HG03460 (cell line): ENCODE measurements around the gene RYR1.
"Not testable (repeated sequence)": the region's sequence is repeated elsewhere in the genome, so short reads cannot be mapped to it uniquely, and the experiment has no call there.

ENCODE experiments used
- ATAC-seq: cut with Tn5 transposase; IDR thresholded peaks from one replicate; pipeline ENCODE4 v1.9.1; 2021; ENCODE audit not compliant: unreplicated experiment

Gene RYR1

DNA sequence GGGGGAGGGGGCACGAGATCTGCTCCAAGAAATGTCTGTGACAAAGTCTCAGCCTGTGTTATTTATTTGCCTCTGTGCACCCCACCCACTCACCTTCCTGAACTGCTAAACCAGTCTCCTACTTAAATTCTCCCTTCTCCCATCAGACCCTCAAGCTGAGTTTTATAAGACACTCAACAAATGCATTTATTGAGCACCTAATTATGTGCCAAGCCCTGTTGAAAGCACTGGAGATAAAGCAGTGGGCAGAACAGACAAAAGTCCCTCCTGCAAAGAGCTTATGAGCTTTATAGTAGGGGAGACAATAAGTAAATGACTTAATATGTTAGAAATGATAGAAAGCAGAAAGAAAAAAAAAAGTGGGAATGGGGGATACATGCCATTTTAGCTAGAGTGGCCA lies 34.0 kb upstream of the RYR1 start:
- ATAC-seq, result no peak

DNA sequence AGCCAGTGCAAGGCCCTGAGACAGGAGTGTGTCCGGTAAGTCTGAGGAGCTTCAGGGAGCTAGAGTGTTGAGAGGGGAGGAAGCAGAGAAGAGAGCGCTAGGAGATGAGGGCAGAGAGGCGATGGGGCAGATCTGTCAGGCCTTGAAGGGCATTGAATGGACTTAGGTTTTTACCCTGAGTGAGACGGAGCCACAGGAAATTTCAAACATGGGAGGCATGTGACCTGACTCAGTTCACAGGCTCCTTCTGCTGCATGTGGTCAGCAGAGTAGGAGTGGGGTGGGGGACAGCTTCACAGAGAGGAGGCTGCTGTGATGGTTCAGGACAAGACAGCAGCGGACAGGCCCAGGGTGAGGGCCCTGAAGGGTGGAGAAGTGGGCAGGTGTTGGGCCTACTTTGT lies 33.1 kb upstream of the RYR1 start:
- ATAC-seq, result no peak

DNA sequence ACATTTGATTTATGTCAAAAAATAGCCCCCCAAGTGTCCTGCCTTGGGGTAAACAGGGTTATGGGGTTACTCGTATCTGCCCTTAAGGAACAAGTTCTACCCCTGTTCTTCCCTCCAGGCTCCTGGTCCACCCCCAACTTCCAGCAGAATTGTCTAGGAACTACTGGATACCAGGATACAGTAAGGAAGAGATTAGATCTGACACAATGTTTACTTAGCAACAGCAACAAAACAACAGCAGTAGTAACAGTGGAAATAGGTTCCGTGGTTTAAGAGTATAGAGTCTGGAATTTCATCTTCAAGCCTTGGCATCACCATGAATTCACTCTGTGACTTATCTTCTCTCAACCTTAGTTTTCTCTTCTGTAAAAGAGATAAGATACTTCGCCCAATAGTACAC lies 32.3 kb upstream of the RYR1 start:
- ATAC-seq, result no peak

- no peak for ATAC-seq
Measured at GRCh38 chr19:38402623-38402966, 30.9 kb upstream of the RYR1 start.

DNA sequence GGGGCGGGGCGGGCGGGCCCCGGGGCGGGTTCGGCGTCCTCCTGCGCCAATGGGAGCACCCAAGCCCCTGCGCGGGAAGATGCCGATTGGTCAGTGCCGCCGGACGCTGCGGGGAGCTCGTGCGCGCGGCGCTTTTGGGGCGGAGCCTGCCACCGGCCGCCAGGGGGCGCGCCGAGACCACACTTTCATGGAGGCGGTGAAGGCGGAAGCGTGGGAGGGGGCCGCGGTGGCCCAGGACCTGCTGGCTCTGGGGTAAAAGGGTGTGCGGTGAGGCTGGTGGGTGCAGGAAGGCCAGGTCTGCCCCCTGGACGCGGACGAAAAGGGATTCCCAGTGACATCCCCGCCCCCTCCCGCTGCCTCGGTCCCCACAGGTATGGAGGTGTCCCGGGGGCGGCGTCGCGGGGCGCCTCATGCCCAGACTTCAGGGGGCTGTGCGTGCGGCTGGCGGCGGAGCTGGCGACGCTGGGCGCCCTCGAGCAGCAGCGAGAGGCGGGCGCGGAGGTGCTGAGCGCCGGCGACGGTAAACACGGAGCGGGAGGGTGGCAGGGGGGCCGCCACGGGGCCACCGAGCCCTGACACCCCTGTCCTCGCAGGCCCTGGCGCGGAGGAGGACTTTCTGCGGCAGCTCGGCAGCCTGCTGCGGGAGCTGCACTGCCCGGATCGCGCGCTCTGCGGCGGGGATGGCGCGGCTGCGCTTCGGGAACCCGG lies 30.4 kb upstream of the RYR1 start, which contains the start of gene FAM98C:
TSS of gene FAM98C (plus strand) at position 127 of the 708 bp plus-strand sequence. CDS start at position 188, 61 bp downstream.
- ATAC-seq, result peak; percentile 89

GRCh38 chr19:38404858-38405257 lies 28.6 kb upstream of the RYR1 start:
- ATAC-seq, result no peak

DNA sequence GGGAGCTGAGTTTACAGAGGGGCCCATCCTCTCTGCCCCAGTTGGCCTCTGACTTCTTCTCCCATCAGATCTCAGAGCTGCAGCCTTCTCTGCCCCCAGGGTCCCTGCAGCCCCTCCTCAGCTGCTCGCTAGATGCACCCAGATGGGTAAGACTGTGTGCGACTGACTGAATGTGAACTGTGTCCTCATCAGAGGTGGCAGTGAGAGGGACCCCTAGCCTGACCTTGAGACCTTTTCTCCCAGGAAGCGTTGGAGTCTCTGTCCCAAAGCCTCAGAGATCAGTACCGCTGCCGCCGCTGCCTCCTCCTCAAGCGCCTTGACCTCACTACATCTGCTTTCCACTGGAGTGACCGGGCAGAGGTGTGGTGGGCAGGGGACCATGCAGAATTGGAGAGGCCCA lies 28.2 kb upstream of the RYR1 start:
- ATAC-seq, result no peak

DNA sequence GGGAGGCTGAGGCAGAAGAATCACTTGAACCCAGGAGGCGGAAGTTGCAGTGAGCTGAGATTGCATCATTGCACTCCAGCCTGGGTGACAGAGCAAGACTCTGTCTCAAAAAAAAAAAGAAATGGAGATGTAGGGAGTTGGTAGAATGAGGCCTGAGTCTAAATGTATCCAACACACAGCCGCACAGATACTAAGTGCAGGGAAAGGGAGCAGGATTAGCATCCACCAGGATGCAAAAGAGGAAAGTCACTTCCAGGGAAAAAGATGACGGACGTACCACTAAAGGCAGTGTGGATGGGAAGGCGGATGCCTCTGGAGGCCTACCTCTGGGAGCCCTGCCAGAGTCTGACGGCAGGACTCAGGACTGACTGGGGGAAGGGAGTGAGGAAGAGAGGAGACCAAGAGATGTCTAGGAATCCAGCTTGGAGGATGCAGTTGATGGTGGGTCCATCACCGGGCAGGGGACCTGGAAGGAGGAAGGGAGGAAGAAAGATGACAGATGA lies 23.8 kb upstream of the RYR1 start:
- ATAC-seq, result no peak

DNA sequence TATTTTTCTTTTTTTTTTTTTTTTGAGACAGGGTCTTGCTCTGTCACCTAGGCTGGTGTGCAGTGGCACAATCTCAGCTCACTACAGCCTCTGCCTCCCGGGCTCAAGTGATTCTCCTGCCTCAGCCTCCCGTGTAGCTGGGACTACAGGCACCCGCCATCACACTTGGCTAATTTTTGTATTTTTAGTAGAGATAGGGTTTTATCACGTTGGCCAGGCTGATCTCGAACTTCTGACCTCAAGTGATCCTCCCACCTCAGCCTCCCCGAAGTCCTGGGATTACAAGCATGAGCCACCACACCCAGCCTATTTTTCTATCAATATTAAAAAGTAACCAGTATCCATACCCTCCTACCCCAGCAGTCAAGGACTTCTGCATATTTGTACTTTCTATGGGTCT lies 23.1 kb upstream of the RYR1 start:
- ATAC-seq, result not testable (repeated sequence)

- no peak for ATAC-seq
Measured at GRCh38 chr19:38411041-38411712, 22.3 kb upstream of the RYR1 start.

- not testable (repeated sequence) for ATAC-seq
Measured at GRCh38 chr19:38411898-38412297, 21.6 kb upstream of the RYR1 start.

DNA sequence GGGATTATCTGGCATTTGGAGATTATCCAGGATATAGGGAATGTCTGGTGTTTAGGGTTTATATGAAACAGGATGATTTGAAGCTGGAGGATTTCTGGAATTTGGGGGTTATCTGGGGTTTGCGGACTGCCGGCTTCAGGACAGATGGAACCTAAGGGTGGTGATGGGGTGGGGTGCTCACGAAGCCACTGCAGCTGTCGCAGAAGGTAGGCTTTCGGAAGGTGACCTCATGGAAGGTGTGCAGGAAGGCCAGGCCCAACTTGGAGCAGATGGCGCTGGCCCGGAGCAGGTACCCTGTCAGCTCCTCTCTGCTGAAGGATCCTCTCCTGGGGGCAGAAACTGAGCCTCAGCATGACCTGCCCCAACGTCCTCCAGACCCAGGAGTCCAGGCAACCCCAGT lies 21.0 kb upstream of the RYR1 start:
- ATAC-seq, result no peak

GRCh38 chr19:38412961-38413360 lies 20.5 kb upstream of the RYR1 start:
- ATAC-seq, result no peak

DNA sequence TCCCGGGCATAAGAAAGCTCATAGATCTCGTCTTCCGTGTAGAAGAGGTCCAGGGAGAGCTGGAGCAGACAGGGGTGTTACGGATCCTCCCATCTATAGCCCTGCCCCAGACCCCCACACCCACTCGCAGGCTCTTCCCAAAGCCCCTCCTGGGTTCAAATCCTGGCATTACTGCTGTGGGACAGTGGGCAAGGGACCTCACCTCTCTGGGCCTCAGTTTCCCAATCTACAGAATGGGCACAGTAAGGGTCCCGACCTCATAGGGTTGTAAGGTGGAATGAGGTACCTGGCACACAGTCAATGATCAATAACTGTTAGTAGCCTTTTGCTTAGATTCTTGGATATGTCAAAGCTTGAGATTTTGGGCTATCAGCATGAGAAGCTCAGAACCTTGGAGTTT lies 20.1 kb upstream of the RYR1 start:
- ATAC-seq, result no peak

- no peak for ATAC-seq
Measured at GRCh38 chr19:38417146-38417543, 16.3 kb upstream of the RYR1 start.

- no peak for ATAC-seq
Measured at GRCh38 chr19:38417544-38418506, 15.7 kb upstream of the RYR1 start.

DNA sequence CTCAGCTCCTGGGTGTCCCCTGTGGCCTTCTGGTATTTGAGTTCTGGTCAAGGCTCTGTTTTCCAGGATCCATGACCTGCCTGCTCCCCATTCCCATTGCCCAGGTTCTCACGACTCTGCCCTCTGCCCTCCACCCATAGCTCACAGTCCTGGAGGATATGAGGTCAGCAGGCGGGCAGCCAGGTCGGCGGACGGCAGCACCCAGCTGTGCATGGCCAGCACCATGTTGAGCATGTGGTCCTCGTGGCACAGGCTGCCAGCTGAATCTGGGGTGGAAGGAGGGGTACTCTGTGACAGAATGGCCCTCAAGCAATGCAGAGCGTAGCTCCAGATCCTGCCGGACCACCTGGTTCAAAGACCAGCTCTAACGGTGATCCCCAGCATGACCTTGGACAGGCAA lies 12.6 kb upstream of the RYR1 start:
- no peak for ATAC-seq

DNA sequence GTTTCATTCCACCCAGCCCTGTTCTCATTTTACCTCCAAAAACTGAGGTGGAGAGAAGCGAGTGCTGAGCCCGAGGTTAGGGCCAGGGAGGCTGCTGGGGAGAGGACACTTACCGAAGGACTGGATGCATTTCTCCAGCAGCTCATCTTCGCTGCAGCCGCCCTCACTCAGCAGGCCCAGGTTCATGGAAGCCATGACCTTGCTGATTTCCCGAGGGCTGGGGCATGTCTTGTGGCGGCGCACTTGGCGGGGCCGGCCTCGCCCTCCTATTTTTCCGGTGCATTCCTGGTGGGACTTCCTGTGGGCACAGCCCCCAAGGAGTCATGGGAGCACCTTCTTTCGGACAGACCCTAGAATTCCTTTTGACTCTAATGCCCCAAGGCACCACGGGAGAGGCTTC lies 11.6 kb upstream of the RYR1 start:
- ATAC-seq, result no peak

GRCh38 chr19:38422438-38422837 lies 11.1 kb upstream of the RYR1 start:
- no peak for ATAC-seq

DNA sequence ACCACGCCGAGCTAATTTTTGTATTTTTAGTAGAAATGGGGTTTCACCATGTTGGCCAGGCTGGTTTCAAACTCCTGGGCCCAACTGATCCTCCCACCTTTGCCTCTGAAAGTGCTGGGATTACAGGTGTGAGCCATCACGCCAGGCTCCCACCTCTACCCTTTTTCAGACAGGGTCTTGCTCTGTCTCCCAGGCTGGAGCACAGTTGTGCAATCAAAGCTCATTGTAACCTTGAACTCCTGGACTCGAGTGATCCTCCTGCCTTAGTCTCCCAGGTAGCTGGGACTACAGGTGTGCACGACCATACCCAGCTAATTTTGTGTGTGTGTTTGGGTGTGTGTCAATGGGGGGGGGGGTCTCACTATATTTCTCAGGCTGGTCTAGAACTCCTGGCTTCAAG lies 9.2 kb upstream of the RYR1 start:
- no peak for ATAC-seq

GRCh38 chr19:38425222-38425809 lies 8.2 kb upstream of the RYR1 start:
- ATAC-seq, result no peak
